GM19193 (cell line): ENCODE measurements around the gene HCCS.

Experiments
- POLR2A ChIP-seq: IDR thresholded peaks from 4 replicates; pipeline ENCODE4 v1.6.1; 2011; ENCODE audit not compliant: insufficient read depth, insufficient read length; ENCODE audit errors: extremely low read depth

HCCS gene

GRCh38 chrX:11143931-11144678, 33.0 kb downstream of the HCCS start:
- no peak for TF ChIP-seq POLR2A

- no peak for TF ChIP-seq POLR2A
Measured at GRCh38 chrX:11146411-11146810, 35.3 kb downstream of the HCCS start.

GRCh38 chrX:11148401-11148800, 37.3 kb downstream of the HCCS start:
- TF ChIP-seq POLR2A = no peak

DNA sequence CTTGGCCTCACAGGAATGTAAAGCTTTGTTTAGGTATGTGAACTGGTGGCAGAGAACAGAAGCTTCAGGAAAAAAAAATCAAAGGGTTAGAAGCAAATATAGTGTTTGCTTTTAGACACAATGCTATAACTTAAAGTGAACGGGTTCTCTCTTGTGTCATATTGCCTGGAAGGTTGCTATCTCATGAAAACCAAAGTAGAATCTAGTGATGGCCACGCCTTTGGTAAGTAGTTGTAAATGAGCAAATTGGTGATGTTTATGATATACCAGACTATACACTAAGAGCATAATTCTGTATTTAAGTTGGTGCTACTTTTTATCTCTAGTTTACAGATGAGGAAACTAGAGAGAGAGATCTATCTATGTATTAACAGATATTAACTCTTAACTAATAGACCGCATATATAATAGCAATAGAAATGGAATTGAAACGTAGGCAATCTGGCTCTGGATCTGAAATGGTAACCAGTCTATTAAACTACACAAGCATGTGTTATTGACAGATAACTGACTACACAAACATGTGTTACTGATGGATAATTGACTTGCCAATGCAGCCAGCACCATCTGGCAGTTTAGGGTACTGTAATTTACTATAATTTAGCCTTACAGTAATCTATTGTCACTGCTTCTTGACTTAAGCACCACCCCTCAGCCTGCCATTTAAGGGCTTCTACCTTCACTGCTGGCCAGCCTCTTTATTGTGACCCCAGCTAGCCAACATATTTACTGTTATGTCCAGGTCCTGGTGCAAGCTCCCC, 40.8 kb downstream of the HCCS start:
- no peak for TF ChIP-seq POLR2A

GRCh38 chrX:11159149-11159548, 48.0 kb downstream of the HCCS start:
- TF ChIP-seq POLR2A = no peak

- TF ChIP-seq POLR2A = no peak
Measured at GRCh38 chrX:11164433-11164832, 53.3 kb downstream of the HCCS start.

- TF ChIP-seq POLR2A = no peak
Measured at GRCh38 chrX:11171956-11172355, 60.8 kb downstream of the HCCS start.

DNA sequence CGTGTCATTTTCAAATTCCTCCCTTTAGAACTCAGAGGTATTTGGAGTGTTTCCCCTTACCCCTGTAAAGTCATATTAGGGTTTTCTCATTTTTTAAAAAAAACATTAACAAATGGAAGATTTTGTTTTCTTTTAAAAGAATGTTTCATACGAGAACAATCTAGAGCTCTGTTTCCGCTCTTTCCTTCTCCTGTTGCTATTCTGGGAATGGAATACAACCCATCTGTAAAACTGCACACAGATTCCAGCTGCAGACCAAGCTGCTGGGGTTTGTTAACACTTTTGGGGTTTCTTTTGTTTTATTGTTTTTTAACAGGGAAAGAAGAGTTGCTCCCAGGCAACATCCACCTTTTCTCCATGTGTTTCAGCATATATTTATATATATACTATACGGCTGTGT, 61.3 kb downstream of the HCCS start:
- TF ChIP-seq POLR2A = no peak
